Aorta (tissue), 5 donors: ENCODE measurements around the gene RABL3. TPM values are rescaled to one million over a fixed set of nuclear protein-coding genes. Genes with fewer than 3 reads are reported as not detected.
"Not testable (repeated sequence)": the region's sequence is repeated elsewhere in the genome, so short reads cannot be mapped to it uniquely, and the experiment has no call there.

Experiments used
- ATAC-seq: fragments of 200-7000 bp; cut with Tn5 transposase; one replicate; pipeline ENCODE4 v1.9.1; 2022; ENCODE audit warnings: moderate library complexity; ENCODE audit not compliant: low FRiP score
- DNase-seq, 2 donors: peaks; one replicate each; pipeline ENCODE4 v3.0.0-alpha.2; 2020
- H3K27ac ChIP-seq, 2 donors: one replicate each; pipeline ENCODE4 v1.5.1; 2013; ENCODE audit warnings: low read length in 2 of 2, mild to moderate bottlenecking in 2 of 2, moderate library complexity in 2 of 2, control low read depth in 1 of 2, inconsistent platforms in 1 of 2, low read depth in 1 of 2
- H3K27me3 ChIP-seq, 2 donors: one replicate each; pipeline ENCODE4 v1.6.1; 2013; ENCODE audit warnings: control low read depth in 1 of 2, low read length in 1 of 2, mild to moderate bottlenecking in 1 of 2, moderate library complexity in 1 of 2; ENCODE audit not compliant: insufficient read depth in 2 of 2, control insufficient read depth in 1 of 2
- H3K36me3 ChIP-seq, 2 donors: one replicate each; pipeline ENCODE4 v1.6.1; 2013; ENCODE audit warnings: control low read depth in 1 of 2, low read length in 1 of 2, mild to moderate bottlenecking in 1 of 2; ENCODE audit not compliant: insufficient read depth in 2 of 2, control insufficient read depth in 1 of 2
- H3K4me1 ChIP-seq, 2 donors: one replicate each; pipeline ENCODE4 v1.6.1; 2013; ENCODE audit warnings: low read length in 2 of 2, control low read depth in 1 of 2, mild to moderate bottlenecking in 1 of 2, moderate library complexity in 1 of 2; ENCODE audit not compliant: insufficient read depth in 2 of 2, control insufficient read depth in 1 of 2
- H3K4me3 ChIP-seq, 2 donors: one replicate each; pipeline ENCODE4 v1.5.1; 2013; ENCODE audit warnings: low read length in 2 of 2, control low read depth in 1 of 2, mild to moderate bottlenecking in 1 of 2
- H3K9me3 ChIP-seq: one replicate; pipeline ENCODE4 v1.6.1; 2013; ENCODE audit warnings: mild to moderate bottlenecking, low read length; ENCODE audit not compliant: control insufficient read depth
- WGBS, 2 donors: extraction: QIAGEN DNeasy Blood & Tissue Kit; methylation state at CpG; one replicate each; pipeline ENCODE4 v1.1.7; 2013; 5-methylcytosine and 5-hydroxymethylcytosine counted together
- intact Hi-C, 2 donors: fragments of 100-400 bp; cut with DNase I; formaldehyde crosslinking; loops; one replicate each; pipeline versions ENCODE4 v1.14.2 to v1.15.0; 2022
- polyA plus RNA-seq, 2 donors: library from polyadenylated mRNA; stranded (reverse); fragments of 200-250 nt; gene quantifications; one replicate each; pipeline ENCODE4 v1.2.3, GENCODE V29; 2013
- total RNA-seq, 2 donors: library from RNA; stranded (reverse); fragmentation: NEBNext Ultra II Directional; extraction: Animal tissue kit (Norgen Biotek cat#: 25700); gene quantifications; one replicate each; pipeline ENCODE4 v1.2.1, GENCODE V29; 2021
- donor health status: healthy with polysubstance abuse.
- donor health status: Bipolar disorder and iron deficiency.
- donor health status: DM: no; HTN: no; CAD: no.
- donor health status: DM: no; HTN: no; CAD: no.
- donor health status: DM: yes; HTN: yes; CAD: no.

The RABL3 gene
- total and polyA plus RNA-seq, 4 donors: 6.9 to 20.4 (median 12.7) TPM

GRCh38 chr3:120741837-120742197 lies 499 bp downstream of the RABL3 start:
- intact Hi-C loops: loop anchor here in 1 of 2 donors (5.0 kb wide), 1 partner anchor 145 kb away; the partner anchor contains the start of gene NDUFB4

GRCh38 chr3:120741320-120741719 lies 996 bp downstream of the RABL3 start:
- Histone ChIP-seq H3K27ac (no peak overlapping the region), H3K36me3 (no peaks in the 10 kb centered on the region), H3K9me3 (no peaks in the 10 kb centered on the region), H3K4me1 (peaks cover 0 to 9% of the 10 kb centered on the region in 2 donors), H3K27me3 (no peaks in the 10 kb centered on the region), H3K4me3 (peak overlapping the region; percentile 57 to 58)
- 64 to 72% methylated on average over 3 of the region's 3 CpGs for WGBS, 2 donors
- intact Hi-C loops: loop anchor here in 1 of 2 donors (5.0 kb wide), 1 partner anchor 144 kb away; the partner anchor contains the start of gene NDUFB4
- DNase-seq: no peak
- no peak for ATAC-seq

More at GRCh38 chr3:120741837-120742197, 499 bp downstream of the RABL3 start:
- H3K4me3 ChIP-seq: peak overlapping the region; percentile 57 to 58
- 11 to 12% methylated on average over 10 of the region's 10 CpGs for WGBS, 2 donors
- H3K27me3 ChIP-seq: no peaks in the 10 kb centered on the region
- ATAC-seq: peak; percentile 27
- H3K27ac ChIP-seq: no peak overlapping the region
- no peaks in the 10 kb centered on the region for H3K36me3 ChIP-seq
- H3K4me1 ChIP-seq: peaks cover 0 to 9% of the 10 kb centered on the region in 2 donors
- DNase-seq: no peak
- H3K9me3 ChIP-seq: no peaks in the 10 kb centered on the region

- H3K4me3 ChIP-seq, H3K9me3 ChIP-seq, H3K36me3 ChIP-seq, ATAC-seq, intact Hi-C loops, H3K27ac ChIP-seq, H3K27me3 ChIP-seq, DNase-seq, H3K4me1 ChIP-seq: not testable (repeated sequence)
- WGBS, 2 donors: 96 to 99% methylated on average over 8 of the region's 8 CpGs
Observed at GRCh38 chr3:120738006-120738405, 4.3 kb downstream of the RABL3 start.

- Histone ChIP-seq H3K27me3 (no peaks in the 10 kb centered on the region), H3K4me3 (no peak overlapping the region), H3K9me3 (no peaks in the 10 kb centered on the region), H3K4me1 (no peaks in the 10 kb centered on the region), H3K36me3 (no peaks in the 10 kb centered on the region), H3K27ac (no peak overlapping the region)
- WGBS, 2 donors: 84 to 86% methylated on average over 4 of the region's 4 CpGs
- intact Hi-C loops: no loop called here
- DNase-seq (no peak), ATAC-seq (no peak)
Observed at GRCh38 chr3:120730576-120731542, 11.5 kb downstream of the RABL3 start.

GRCh38 chr3:120726791-120727190 lies 15.5 kb downstream of the RABL3 start:
- Histone ChIP-seq H3K4me1 (no peaks in the 10 kb centered on the region), H3K4me3 (no peak overlapping the region), H3K27ac (no peak overlapping the region), H3K9me3 (no peaks in the 10 kb centered on the region), H3K27me3 (no peaks in the 10 kb centered on the region), H3K36me3 (no peaks in the 10 kb centered on the region)
- ATAC-seq (no peak), DNase-seq (no peak)
- intact Hi-C loops: no loop called here
- WGBS, 2 donors: 72 to 79% methylated on average over 1 of the region's 1 CpG

GRCh38 chr3:120719167-120719834 lies 23.0 kb downstream of the RABL3 start:
- ATAC-seq, intact Hi-C loops, H3K36me3 ChIP-seq, H3K4me1 ChIP-seq, H3K9me3 ChIP-seq, H3K27ac ChIP-seq, H3K27me3 ChIP-seq, H3K4me3 ChIP-seq: not testable (repeated sequence)
- peak in 1 of 2 donors; percentile 60 for DNase-seq
- WGBS, 2 donors: 58 to 63% methylated on average over 20 of the region's 20 CpGs

GRCh38 chr3:120713262-120713661 lies 29.1 kb downstream of the RABL3 start:
- H3K36me3 ChIP-seq: no peaks in the 10 kb centered on the region
- H3K27ac ChIP-seq: no peak overlapping the region
- no peak for ATAC-seq
- no peaks in the 10 kb centered on the region for H3K9me3 ChIP-seq
- intact Hi-C loops: no loop called here
- H3K4me3 ChIP-seq: no peak overlapping the region
- H3K27me3 ChIP-seq: no peaks in the 10 kb centered on the region
- no peaks in the 10 kb centered on the region for H3K4me1 ChIP-seq
- DNase-seq: no peak

- Histone ChIP-seq H3K27ac (no peak overlapping the region), H3K9me3 (no peaks in the 10 kb centered on the region), H3K4me3 (no peak overlapping the region), H3K27me3 (no peaks in the 10 kb centered on the region), H3K4me1 (no peaks in the 10 kb centered on the region), H3K36me3 (no peaks in the 10 kb centered on the region)
- intact Hi-C loops: no loop called here
- no peak for ATAC-seq
- DNase-seq: no peak
- WGBS, 2 donors: 90 to 96% methylated on average over 1 of the region's 1 CpG
Observed at GRCh38 chr3:120710369-120710768, 31.9 kb downstream of the RABL3 start.
